OCI-LY1 (cell line): ENCODE data around the gene ADK.

Source experiments
- CTCF ChIP-seq: fragments of 200-600 bp; sonication (generic), shearing (Covaris generic); IDR thresholded peaks from 2 replicates; pipeline ENCODE4 v1.5.1; 2017; ENCODE audit warnings: mild to moderate bottlenecking, antibody characterized with exemption, low read length, moderate library complexity, mixed read lengths
- EZH2 ChIP-seq: fragments of 200-600 bp; sonication (generic), shearing (Covaris generic); IDR thresholded peaks from 2 replicates; pipeline ENCODE4 v1.8.0; 2017; ENCODE audit warnings: borderline replicate concordance, mixed run types, mild to moderate bottlenecking, antibody characterized with exemption, low read length, moderate library complexity, mixed read lengths

GRCh38 chr10:74453169-74453568 is 302.1 kb downstream of the ADK start:
- no peak for TF ChIP-seq CTCF
- no peak for TF ChIP-seq EZH2
